AG04450 (cell line): Measurements from ENCODE around the gene MPZL2. TPM values are rescaled to one million over a fixed set of nuclear protein-coding genes. Genes with fewer than 3 reads are reported as not detected.

Experiments
- CTCF ChIA-PET: fragments of 300-600, 350-600 bp; formaldehyde crosslinking; extraction: SDS; loops from one replicate; lab custom pipeline; 2022; ENCODE audit warnings: antibody characterized with exemption, inconsistent platforms; lab: Charles Lee
- POLR2A ChIA-PET: fragments of 350-600 bp; formaldehyde crosslinking; extraction: SDS; loops from one replicate; lab custom pipeline; 2021; ENCODE audit warnings: antibody characterized with exemption, inconsistent platforms; lab: Yijun Ruan, JAX
- DNase-seq: peaks from one replicate; pipeline ENCODE4 v3.0.0-alpha.2; 2011; ENCODE audit warnings: low read depth, low spot score
- H3K27ac ChIP-seq: one replicate; pipeline ENCODE4 v1.5.1; 2012; ENCODE audit warnings: low read depth, low read length, control low read depth
- H3K27me3 ChIP-seq: one replicate; pipeline ENCODE4 v1.6.0; 2012; ENCODE audit warnings: low read length; ENCODE audit not compliant: control insufficient read depth, insufficient read depth
- H3K4me3 ChIP-seq: 2 replicates; pipeline ENCODE4 v1.5.1; 2011; ENCODE audit warnings: mild to moderate bottlenecking, low read depth, low read length, control low read depth
- H3K9me3 ChIP-seq: 2 replicates; pipeline ENCODE4 v1.5.1; 2012; ENCODE audit warnings: low read length; ENCODE audit not compliant: control insufficient read depth, insufficient read depth
- CTCF ChIP-seq: IDR thresholded peaks from 2 replicates; pipeline ENCODE4 v1.5.1; 2011; ENCODE audit warnings: low read depth, low read length, control low read depth, inconsistent platforms
- polyA plus RNA-seq: library from polyadenylated mRNA; depleted of rRNA; stranded (reverse); fragments of >200 nt; gene quantifications from 2 replicates; pipeline ENCODE4 v1.2.3, GENCODE V29; 2011

Gene MPZL2
- polyA plus RNA-seq, 1 experiment: not detected

- ChIA-PET CTCF (interaction anchor here (4.0 kb wide), 1 partner anchor 14 kb away, joined by 26 read pairs; no protein-coding TSS in a partner anchor), POLR2A (no interaction called here)
- Histone ChIP-seq H3K27ac (no peak overlapping the region), H3K27me3 (peaks cover 7% of the 10 kb centered on the region), H3K9me3 (no peaks in the 10 kb centered on the region), H3K4me3 (no peak overlapping the region)
- no peak for DNase-seq
- TF ChIP-seq CTCF: no peak
Observed at GRCh38 chr11:118212131-118212725, 51.9 kb downstream of the MPZL2 start.

- no peaks in the 10 kb centered on the region for H3K9me3 ChIP-seq
- H3K27ac ChIP-seq: no peak overlapping the region
- POLR2A ChIA-PET: no interaction called here
- CTCF ChIA-PET: interaction anchor here (0.8 to 4.0 kb wide), 3 partner anchors 12 to 40 kb away, joined by 3 to 26 read pairs (median 16); no protein-coding TSS in a partner anchor
- DNase-seq: no peak
- H3K27me3 ChIP-seq: peaks cover 5% of the 10 kb centered on the region
- no peak overlapping the region for H3K4me3 ChIP-seq
- TF ChIP-seq CTCF: no peak
Observed at GRCh38 chr11:118211006-118211405, 53.1 kb downstream of the MPZL2 start.

- no peaks in the 10 kb centered on the region for H3K9me3 ChIP-seq
- TF ChIP-seq CTCF: no peak
- ChIA-PET CTCF (interaction anchor here (3.2 kb wide), 1 partner anchor 12 kb away, joined by 16 read pairs; no protein-coding TSS in a partner anchor), POLR2A (no interaction called here)
- H3K27me3 ChIP-seq: peaks cover 5% of the 10 kb centered on the region
- no peak for DNase-seq
- H3K4me3 ChIP-seq: no peak overlapping the region
- no peak overlapping the region for H3K27ac ChIP-seq
Observed at GRCh38 chr11:118210323-118210722, 53.8 kb downstream of the MPZL2 start.

- DNase-seq: no peak
- no peak overlapping the region for H3K27ac ChIP-seq
- no peak for TF ChIP-seq CTCF
- ChIA-PET CTCF (interaction anchor here (1.2 to 3.2 kb wide), 2 partner anchors 10 to 37 kb away, joined by 4 to 16 read pairs; no protein-coding TSS in a partner anchor), POLR2A (no interaction called here)
- no peak overlapping the region for H3K4me3 ChIP-seq
- no peaks in the 10 kb centered on the region for H3K9me3 ChIP-seq
- peaks cover 5% of the 10 kb centered on the region for H3K27me3 ChIP-seq
Observed at GRCh38 chr11:118209033-118209432, 55.1 kb downstream of the MPZL2 start.

- no peak overlapping the region for H3K27ac ChIP-seq
- H3K27me3 ChIP-seq: peaks cover 8% of the 10 kb centered on the region
- ChIA-PET POLR2A (no interaction called here), CTCF (no interaction called here)
- TF ChIP-seq CTCF: no peak
- H3K4me3 ChIP-seq: no peak overlapping the region
- DNase-seq: no peak
- no peaks in the 10 kb centered on the region for H3K9me3 ChIP-seq
Observed at GRCh38 chr11:118207079-118207478, 57.0 kb downstream of the MPZL2 start.
